Endothelial cell of umbilical vein (primary cell): Measurements from ENCODE around the gene ACP2. TPM values are rescaled to one million over a fixed set of nuclear protein-coding genes. Genes with fewer than 3 reads are reported as not detected.

ENCODE experiments used
- BruUV-seq: library from RNA; stranded (reverse); fragments of 400-500 nt; replicated peaks from 2 replicates; lab custom pipeline; 2021; lab: Mats Ljungman, UMichigan
- CTCF ChIA-PET: fragments of 300-600, 350-600 bp; sonication (Branson Sonifier 250); formaldehyde crosslinking; loops from one replicate; lab custom pipeline; 2021; ENCODE audit warnings: antibody characterized with exemption, inconsistent platforms; lab: Charles Lee
- POLR2A ChIA-PET: fragments of 300-600, 350-600 bp; sonication (Branson Sonifier 250); formaldehyde crosslinking; loops from one replicate; lab custom pipeline; 2021; ENCODE audit warnings: antibody characterized with exemption, inconsistent platforms; lab: Charles Lee
- DNase-seq: peaks from one replicate; pipeline ENCODE4 v3.0.0-alpha.2; 2011; ENCODE audit warnings: low read depth, low spot score
- FAIRE-seq: peaks from 2 replicates; lab custom pipeline; 2011; peaks lifted over from hg19 to GRCh38; lab: Jason Lieb, UNC
- H2AFZ ChIP-seq: 2 replicates; pipeline ENCODE4 v1.6.0; 2012; ENCODE audit warnings: low read depth, low read length, control low read depth, inconsistent platforms
- H3K27ac ChIP-seq: 2 replicates; pipeline ENCODE4 v1.5.1; 2011; ENCODE audit warnings: low read depth, mild to moderate bottlenecking, control low read depth, low read length, moderate library complexity; ENCODE audit not compliant: insufficient read depth
- H3K27me3 ChIP-seq, 2 experiments: 2 replicates each; pipeline versions ENCODE4 v1.6.0 to v1.6.1; 2011; ENCODE audit warnings: low read length in 2 of 2, mixed read lengths in 1 of 2; ENCODE audit not compliant: control insufficient read depth in 2 of 2, insufficient read depth in 2 of 2
- H3K36me3 ChIP-seq, 2 experiments: 2 replicates in 1 of 2; 3 replicates in 1 of 2; pipeline ENCODE4 v1.5.1; 2011; ENCODE audit warnings: low read length in 2 of 2, mild to moderate bottlenecking in 1 of 2, moderate library complexity in 1 of 2; ENCODE audit not compliant: control insufficient read depth in 2 of 2, insufficient read depth in 2 of 2; ENCODE audit errors: extremely low read depth in 1 of 2
- H3K4me1 ChIP-seq: 3 replicates; pipeline ENCODE4 v1.5.1; 2011; ENCODE audit warnings: mild to moderate bottlenecking, low read length; ENCODE audit not compliant: control insufficient read depth, insufficient read depth; ENCODE audit errors: extremely low read depth
- H3K4me2 ChIP-seq: 2 replicates; pipeline ENCODE4 v1.6.1; 2011; ENCODE audit warnings: low read length, control low read depth, mixed read lengths; ENCODE audit not compliant: insufficient read depth
- H3K4me3 ChIP-seq, 3 experiments: fragments of 200-600 bp in 1 of 3; sonication (generic), shearing (Covaris generic) in 1 of 3; replicated peaks in 1 of 3; 2 replicates each; pipeline ENCODE4 v1.5.1; 2011 to 2016; ENCODE audit warnings: control low read depth in 3 of 3, low read length in 3 of 3, mild to moderate bottlenecking in 2 of 3, inconsistent platforms in 1 of 3, low read depth in 1 of 3, moderate library complexity in 1 of 3; ENCODE audit not compliant: insufficient read depth in 1 of 3
- H3K79me2 ChIP-seq: 2 replicates; pipeline ENCODE4 v1.6.0; 2012; ENCODE audit warnings: low read length, inconsistent platforms; ENCODE audit not compliant: control insufficient read depth, insufficient read depth
- H3K9ac ChIP-seq: replicated peaks from 2 replicates; pipeline ENCODE3; 2011; ENCODE audit warnings: low read length, control low read depth; ENCODE audit not compliant: insufficient read depth; ENCODE audit errors: extremely low read depth
- H3K9me1 ChIP-seq: replicated peaks from 3 replicates; pipeline ENCODE4 v1.6.0; 2011; ENCODE audit warnings: mild to moderate bottlenecking, low read length; ENCODE audit not compliant: control insufficient read depth, insufficient read depth; ENCODE audit errors: extremely low read depth
- H3K9me3 ChIP-seq: replicated peaks from 2 replicates; pipeline ENCODE4 v1.5.1; 2012; ENCODE audit warnings: low read length, inconsistent platforms; ENCODE audit not compliant: control insufficient read depth, insufficient read depth
- H4K20me1 ChIP-seq: replicated peaks from 2 replicates; pipeline ENCODE3; 2011; ENCODE audit warnings: mild to moderate bottlenecking, low read length; ENCODE audit not compliant: control insufficient read depth, insufficient read depth; ENCODE audit errors: extremely low read depth
- CTCF ChIP-seq, 2 donors: IDR thresholded peaks; 1 replicate in 1 of 2; 2 replicates in 1 of 2; pipeline ENCODE4 v1.5.1; 2011; ENCODE audit warnings: low read length in 2 of 2, mild to moderate bottlenecking in 2 of 2, moderate library complexity in 2 of 2, control low read depth in 1 of 2, inconsistent platforms in 1 of 2, low read depth in 1 of 2; ENCODE audit not compliant: insufficient read depth in 1 of 2; ENCODE audit errors: extremely low read depth in 1 of 2
- EZH2 ChIP-seq: IDR thresholded peaks from 2 replicates; pipeline ENCODE4 v1.6.1; 2012; ENCODE audit warnings: borderline replicate concordance, low read depth, mild to moderate bottlenecking, moderate library complexity, low read length, inconsistent platforms; ENCODE audit not compliant: severe bottlenecking
- FOS ChIP-seq: IDR thresholded peaks from 2 replicates; pipeline ENCODE4 v1.6.1; 2011; ENCODE audit warnings: mild to moderate bottlenecking, low read length, moderate library complexity, borderline replicate concordance; ENCODE audit not compliant: insufficient read depth
- GATA2 ChIP-seq: IDR thresholded peaks from 2 replicates; pipeline ENCODE4 v1.7.0; 2011; ENCODE audit warnings: low read depth, mild to moderate bottlenecking, moderate library complexity, mixed read lengths, low read length; ENCODE audit not compliant: insufficient read length, insufficient read depth
- JUN ChIP-seq: IDR thresholded peaks from 2 replicates; pipeline ENCODE4 v1.6.1; 2011; ENCODE audit warnings: borderline replicate concordance, low read depth; ENCODE audit not compliant: insufficient read length, insufficient read depth
- MAX ChIP-seq: IDR thresholded peaks from 2 replicates; pipeline ENCODE4 v1.6.1; 2011; ENCODE audit not compliant: insufficient read depth, insufficient read length
- MYC ChIP-seq: IDR thresholded peaks from one replicate; pipeline ENCODE4 v1.6.1; 2011; ENCODE audit warnings: mild to moderate bottlenecking, low read depth, low read length
- POLR2A ChIP-seq: IDR thresholded peaks from 2 replicates; pipeline ENCODE4 v1.6.1; 2012; ENCODE audit warnings: low read depth, mild to moderate bottlenecking, control low read depth, low read length
- POLR2AphosphoS5 ChIP-seq: IDR thresholded peaks from 2 replicates; pipeline ENCODE4 v1.6.1; 2012; ENCODE audit warnings: low read depth, mild to moderate bottlenecking, control low read depth, low read length, moderate library complexity; ENCODE audit not compliant: insufficient read depth
- dilution Hi-C: fragments of 300-500 bp; cut with MboI; formaldehyde crosslinking; loops from one replicate; pipeline ENCODE4 v1.15.0; 2019; ENCODE audit warnings: low sequenced_read_pairs; ENCODE audit not compliant: extremely low pct_ligation_motif_present
- intact Hi-C: fragments of 100-400 bp; cut with micrococcal nuclease; formaldehyde crosslinking; loops from one replicate; pipeline ENCODE4 v1.10.0; 2022
- polyA plus RNA-seq, 4 experiments: library from polyadenylated mRNA; depleted of rRNA in 3 of 4; stranded (reverse) in 3 of 4; unstranded in 1 of 4; fragments of >200 nt; gene quantifications; 2 replicates each; pipeline versions ENCODE4 v1.2.1 to v1.2.3, GENCODE V29; 2011 to 2012; ENCODE audit warnings: missing spikeins in 1 of 4
- total RNA-seq: library from RNA; stranded (reverse); gene quantifications from 2 replicates; pipeline ENCODE4 v1.2.3, GENCODE V29; 2021

ACP2 gene
- total and polyA plus RNA-seq, 2 donors (not counting 3 experiments of a cell fraction or from before 2014, with no cell fraction given) = 35.6 to 49.2 TPM

GRCh38 chr11:47235163-47235562 lies 13.5 kb downstream of the ACP2 start:
- intact Hi-C loops (no loop called here), dilution Hi-C loops (no loop called here)
- no peaks in the 10 kb centered on the region for H4K20me1 ChIP-seq
- BruUV-seq = no TSS peak
- no peak overlapping the region for H3K4me3 ChIP-seq
- H3K9me1 ChIP-seq = no peaks in the 10 kb centered on the region
- H3K27me3 ChIP-seq = no peaks in the 10 kb centered on the region
- H3K79me2 ChIP-seq = no peaks in the 10 kb centered on the region
- ChIA-PET POLR2A (interaction anchor here (0.8 to 1.4 kb wide), 2 partner anchors 13 to 14 kb away, joined by 3 read pairs; partner anchors contain the start of gene ACP2), CTCF (interaction anchor here (1.2 to 5.8 kb wide), 8 partner anchors 10 to 120 kb away, joined by 3 to 63 read pairs (median 12); partner anchors contain the start of genes ACP2 and NR1H3)
- H3K4me1 ChIP-seq = peaks cover 15% of the 10 kb centered on the region
- H3K27ac ChIP-seq = no peak overlapping the region
- FAIRE-seq = no peak
- no peak overlapping the region for H2AFZ ChIP-seq
- H3K9me3 ChIP-seq = no peaks in the 10 kb centered on the region
- TF ChIP-seq POLR2AphosphoS5 = no peak
- no peak for TF ChIP-seq EZH2
- no peak for TF ChIP-seq POLR2A
- TF ChIP-seq CTCF (IDR thresholded peaks at IDR 0.05; ENCODE audit: extremely low read depth in 1 of 2, insufficient read depth in 1 of 2, low read depth in 1 of 2, low read length in 2 of 2) = no peak
- no peak for TF ChIP-seq GATA2
- no peak for TF ChIP-seq FOS
- TF ChIP-seq MAX = no peak
- TF ChIP-seq JUN = no peak
- TF ChIP-seq MYC = no peak
- H3K9ac ChIP-seq = no peak overlapping the region
- DNase-seq = no peak
- H3K4me2 ChIP-seq = no peak overlapping the region
- H3K36me3 ChIP-seq = peaks cover 18 to 26% of the 10 kb centered on the region in 2 experiments
